GM12878 (cell line): ENCODE results near the gene CREB3L4. TPM values are rescaled to one million over a fixed set of nuclear protein-coding genes. Genes with fewer than 3 reads are reported as not detected.

Source experiments
- EGR1 ChIP-seq, 2 experiments: IDR thresholded peaks; 1 replicate in 1 of 2; 2 replicates in 1 of 2; pipeline ENCODE4 v1.6.1; 2011 to 2012; ENCODE audit warnings: low read depth in 2 of 2, low read length in 2 of 2, borderline replicate concordance in 1 of 2, mild to moderate bottlenecking in 1 of 2, moderate library complexity in 1 of 2
- EP300 ChIP-seq, 2 experiments: fragments of 150-350 bp in 1 of 2; IDR thresholded peaks; 2 replicates each; pipeline ENCODE4 v1.6.1; 2011 to 2012; ENCODE audit warnings: low read depth in 2 of 2, low read length in 2 of 2, borderline replicate concordance in 1 of 2, improper control_type of control experiment in 1 of 2, inconsistent platforms in 1 of 2; ENCODE audit not compliant: control insufficient read depth in 1 of 2
- MTA3 ChIP-seq: IDR thresholded peaks from 2 replicates; pipeline ENCODE4 v1.6.1; 2012; ENCODE audit warnings: low read length, inconsistent platforms, borderline replicate concordance
- POLR2AphosphoS2 ChIP-seq: IDR thresholded peaks from 2 replicates; pipeline ENCODE4 v1.6.1; 2011; ENCODE audit warnings: low read depth, mild to moderate bottlenecking, low read length, improper control_type of control experiment, moderate library complexity
- SMARCA5 ChIP-seq: fragments of 450-650 bp; IDR thresholded peaks from 2 replicates; pipeline ENCODE4 v1.6.1; 2017; ENCODE audit warnings: mild to moderate bottlenecking
- SRF ChIP-seq, 2 experiments: IDR thresholded peaks; 2 replicates each; pipeline ENCODE4 v1.6.1; 2011; ENCODE audit warnings: low read depth in 2 of 2, low read length in 2 of 2, mild to moderate bottlenecking in 1 of 2, moderate library complexity in 1 of 2
- TCF3 ChIP-seq: IDR thresholded peaks from 2 replicates; pipeline ENCODE4 v1.6.1; 2012; ENCODE audit warnings: low read depth, mild to moderate bottlenecking, low read length, borderline replicate concordance; ENCODE audit not compliant: insufficient read depth
- WRNIP1 ChIP-seq: IDR thresholded peaks from 2 replicates; pipeline ENCODE4 v1.6.1; 2011; ENCODE audit warnings: low read depth, low read length, improper control_type of control experiment, borderline replicate concordance
- YBX1 ChIP-seq: fragments of 450-650 bp; IDR thresholded peaks from 2 replicates; pipeline ENCODE4 v1.6.1; 2016; ENCODE audit warnings: antibody characterized with exemption
- ZNF207 ChIP-seq: fragments of 450-650 bp; IDR thresholded peaks from 2 replicates; pipeline ENCODE4 v1.6.1; 2014; ENCODE audit warnings: antibody characterized with exemption, mild to moderate bottlenecking, borderline replicate concordance
- polyA plus RNA-seq, 11 experiments: library from polyadenylated mRNA; depleted of rRNA in 4 of 11; unstranded in 6 of 11; stranded (reverse) in 5 of 11; fragments of >200 nt; fragmentation: Nextera tagmentation in 4 of 11; fragmentation: Illumina TruSeq in 1 of 11; extraction: Ambion mirVana in 4 of 11; extraction: Trizol in 1 of 11; gene quantifications; 1 replicate in 1 of 11; 2 replicates in 10 of 11; pipeline versions ENCODE4 v1.2.1 to v1.2.3, GENCODE V29; 2011 to 2016; ENCODE audit warnings: inconsistent platforms in 2 of 11, missing spikeins in 2 of 11, low read depth in 1 of 11
- total RNA-seq, 4 experiments: library from RNA; depleted of rRNA in 3 of 4; stranded (reverse); fragments of >200 nt in 3 of 4; fragmentation: Illumina TruSeq in 1 of 4; extraction: Trizol in 1 of 4; gene quantifications; 2 replicates each; pipeline versions ENCODE4 v1.2.1 to v1.2.3, GENCODE V29; 2013 to 2021
- TF ChIP-seq, protein P1 (sequence below): fragments of 450-650 bp; formaldehyde crosslinking; IDR thresholded peaks from 2 replicates; pipeline ENCODE4 v1.4.0; 2020; ENCODE audit warnings: mild to moderate bottlenecking, moderate library complexity
- TF ChIP-seq, protein P2 (sequence below): IDR thresholded peaks from 2 replicates; pipeline ENCODE4 v1.6.1; 2011; ENCODE audit warnings: borderline replicate concordance, low read depth, mild to moderate bottlenecking, moderate library complexity, mixed read lengths, low read length; ENCODE audit not compliant: insufficient read depth; ENCODE audit errors: extremely low read length
- TF ChIP-seq, protein P3 (sequence below), 3 experiments: IDR thresholded peaks in 2 of 3; conservative IDR thresholded peaks in 1 of 3; 2 replicates each; pipeline ENCODE4 v1.5.1; 2011; ENCODE audit warnings: low read depth in 3 of 3, low read length in 3 of 3, mild to moderate bottlenecking in 3 of 3, control low read depth in 2 of 3, moderate library complexity in 2 of 3, inconsistent platforms in 1 of 3, mixed read lengths in 1 of 3; ENCODE audit not compliant: control insufficient read depth in 2 of 3, insufficient read depth in 1 of 3; ENCODE audit errors: extremely low read depth in 1 of 3
- TF ChIP-seq, protein P4 (sequence below): fragments of 450-650 bp; IDR thresholded peaks from 2 replicates; pipeline ENCODE4 v1.6.1; 2017; ENCODE audit warnings: mild to moderate bottlenecking, moderate library complexity
- TF ChIP-seq, protein P5 (sequence below): IDR thresholded peaks from 2 replicates; pipeline ENCODE4 v1.6.1; 2011; ENCODE audit warnings: low read depth, low read length, improper control_type of control experiment, borderline replicate concordance

Gene CREB3L4
- total and polyA plus RNA-seq, 10 of the 15 experiments (the other 5 are each of a cell fraction or from before 2014, with no cell fraction given): 9.7 to 14.0 (median 12.1) TPM

DNA sequence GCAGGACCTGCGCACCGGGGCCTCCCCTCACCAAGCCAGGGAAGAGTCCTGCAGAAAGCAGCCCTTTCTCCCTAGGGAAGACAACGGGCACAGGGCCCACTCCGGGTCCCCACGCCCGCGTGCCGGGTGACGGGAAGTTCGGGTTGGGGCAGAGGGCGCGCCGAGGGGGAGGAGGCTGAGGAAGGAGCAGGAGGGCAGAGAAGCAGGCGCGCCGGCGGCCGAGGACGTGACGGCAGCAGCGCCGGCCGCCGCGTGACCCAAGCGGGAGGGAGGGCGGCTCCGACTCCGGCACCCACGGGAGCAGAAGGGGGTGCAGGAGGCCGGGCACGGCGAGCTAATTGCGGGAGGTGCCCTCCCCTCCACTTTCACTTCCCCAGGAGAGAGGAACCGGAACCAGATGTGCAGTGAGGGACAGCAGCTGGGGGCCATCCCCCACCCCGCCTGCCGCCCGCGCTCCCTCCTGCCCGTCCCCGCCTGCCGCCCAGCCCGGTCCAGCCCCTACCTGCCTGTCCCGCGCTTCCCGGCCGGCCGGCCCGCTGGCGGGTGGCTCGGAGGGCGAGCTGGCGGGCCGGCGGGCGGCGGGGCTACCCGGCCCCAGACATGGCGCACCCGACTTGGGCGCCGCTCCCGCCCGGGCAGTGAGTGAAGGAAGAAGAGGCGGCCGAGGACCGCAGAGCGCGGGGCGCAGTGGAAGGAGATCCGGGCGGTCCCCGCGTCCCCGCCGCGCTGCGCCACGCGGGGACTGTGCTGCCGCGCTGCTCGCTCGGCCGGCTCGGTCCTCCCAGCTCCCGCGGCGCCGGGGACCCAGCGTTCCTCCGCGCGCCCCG lies 21.7 kb upstream of the CREB3L4 start (continued):
- TF ChIP-seq, protein P1, sequence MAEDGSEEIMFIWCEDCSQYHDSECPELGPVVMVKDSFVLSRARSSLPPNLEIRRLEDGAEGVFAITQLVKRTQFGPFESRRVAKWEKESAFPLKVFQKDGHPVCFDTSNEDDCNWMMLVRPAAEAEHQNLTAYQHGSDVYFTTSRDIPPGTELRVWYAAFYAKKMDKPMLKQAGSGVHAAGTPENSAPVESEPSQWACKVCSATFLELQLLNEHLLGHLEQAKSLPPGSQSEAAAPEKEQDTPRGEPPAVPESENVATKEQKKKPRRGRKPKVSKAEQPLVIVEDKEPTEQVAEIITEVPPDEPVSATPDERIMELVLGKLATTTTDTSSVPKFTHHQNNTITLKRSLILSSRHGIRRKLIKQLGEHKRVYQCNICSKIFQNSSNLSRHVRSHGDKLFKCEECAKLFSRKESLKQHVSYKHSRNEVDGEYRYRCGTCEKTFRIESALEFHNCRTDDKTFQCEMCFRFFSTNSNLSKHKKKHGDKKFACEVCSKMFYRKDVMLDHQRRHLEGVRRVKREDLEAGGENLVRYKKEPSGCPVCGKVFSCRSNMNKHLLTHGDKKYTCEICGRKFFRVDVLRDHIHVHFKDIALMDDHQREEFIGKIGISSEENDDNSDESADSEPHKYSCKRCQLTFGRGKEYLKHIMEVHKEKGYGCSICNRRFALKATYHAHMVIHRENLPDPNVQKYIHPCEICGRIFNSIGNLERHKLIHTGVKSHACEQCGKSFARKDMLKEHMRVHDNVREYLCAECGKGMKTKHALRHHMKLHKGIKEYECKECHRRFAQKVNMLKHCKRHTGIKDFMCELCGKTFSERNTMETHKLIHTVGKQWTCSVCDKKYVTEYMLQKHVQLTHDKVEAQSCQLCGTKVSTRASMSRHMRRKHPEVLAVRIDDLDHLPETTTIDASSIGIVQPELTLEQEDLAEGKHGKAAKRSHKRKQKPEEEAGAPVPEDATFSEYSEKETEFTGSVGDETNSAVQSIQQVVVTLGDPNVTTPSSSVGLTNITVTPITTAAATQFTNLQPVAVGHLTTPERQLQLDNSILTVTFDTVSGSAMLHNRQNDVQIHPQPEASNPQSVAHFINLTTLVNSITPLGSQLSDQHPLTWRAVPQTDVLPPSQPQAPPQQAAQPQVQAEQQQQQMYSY (CRISPR knock-in tag): no peak
- TF ChIP-seq EP300 (IDR thresholded peaks at IDR 0.05; ENCODE audit: borderline replicate concordance in 1 of 2, control insufficient read depth in 1 of 2, low read depth in 2 of 2, low read length in 2 of 2): peak; percentile 82 to 87
- TF ChIP-seq, protein P2, sequence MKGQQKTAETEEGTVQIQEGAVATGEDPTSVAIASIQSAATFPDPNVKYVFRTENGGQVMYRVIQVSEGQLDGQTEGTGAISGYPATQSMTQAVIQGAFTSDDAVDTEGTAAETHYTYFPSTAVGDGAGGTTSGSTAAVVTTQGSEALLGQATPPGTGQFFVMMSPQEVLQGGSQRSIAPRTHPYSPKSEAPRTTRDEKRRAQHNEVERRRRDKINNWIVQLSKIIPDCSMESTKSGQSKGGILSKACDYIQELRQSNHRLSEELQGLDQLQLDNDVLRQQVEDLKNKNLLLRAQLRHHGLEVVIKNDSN: peak; percentile 83
- TF ChIP-seq MTA3: peak; percentile 75; the same call in 1 of the 2 replicates
- TF ChIP-seq TCF3: peak; percentile 98
- peak; percentile 30; the same call in 1 of the 2 replicates for TF ChIP-seq POLR2AphosphoS2
- no peak for TF ChIP-seq WRNIP1
- peak; percentile 88 for TF ChIP-seq SMARCA5
- TF ChIP-seq, protein P3, sequence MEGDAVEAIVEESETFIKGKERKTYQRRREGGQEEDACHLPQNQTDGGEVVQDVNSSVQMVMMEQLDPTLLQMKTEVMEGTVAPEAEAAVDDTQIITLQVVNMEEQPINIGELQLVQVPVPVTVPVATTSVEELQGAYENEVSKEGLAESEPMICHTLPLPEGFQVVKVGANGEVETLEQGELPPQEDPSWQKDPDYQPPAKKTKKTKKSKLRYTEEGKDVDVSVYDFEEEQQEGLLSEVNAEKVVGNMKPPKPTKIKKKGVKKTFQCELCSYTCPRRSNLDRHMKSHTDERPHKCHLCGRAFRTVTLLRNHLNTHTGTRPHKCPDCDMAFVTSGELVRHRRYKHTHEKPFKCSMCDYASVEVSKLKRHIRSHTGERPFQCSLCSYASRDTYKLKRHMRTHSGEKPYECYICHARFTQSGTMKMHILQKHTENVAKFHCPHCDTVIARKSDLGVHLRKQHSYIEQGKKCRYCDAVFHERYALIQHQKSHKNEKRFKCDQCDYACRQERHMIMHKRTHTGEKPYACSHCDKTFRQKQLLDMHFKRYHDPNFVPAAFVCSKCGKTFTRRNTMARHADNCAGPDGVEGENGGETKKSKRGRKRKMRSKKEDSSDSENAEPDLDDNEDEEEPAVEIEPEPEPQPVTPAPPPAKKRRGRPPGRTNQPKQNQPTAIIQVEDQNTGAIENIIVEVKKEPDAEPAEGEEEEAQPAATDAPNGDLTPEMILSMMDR (IDR thresholded peaks at IDR 0.05 in 2 of 3, conservative IDR thresholded peaks at IDR 0.05 in 1 of 3; ENCODE audit: control insufficient read depth in 2 of 3, extremely low read depth in 1 of 3, insufficient read depth in 1 of 3, low read depth in 3 of 3, low read length in 3 of 3): no peak
- no peak for TF ChIP-seq YBX1
- peak in 1 of 2 experiments; percentile 85; a peak in 2 of 3 replicates for TF ChIP-seq EGR1 (IDR thresholded peaks at IDR 0.05; ENCODE audit: borderline replicate concordance in 1 of 2, low read depth in 2 of 2, low read length in 2 of 2)
- no peak for TF ChIP-seq ZNF207
- TF ChIP-seq, protein P4, sequence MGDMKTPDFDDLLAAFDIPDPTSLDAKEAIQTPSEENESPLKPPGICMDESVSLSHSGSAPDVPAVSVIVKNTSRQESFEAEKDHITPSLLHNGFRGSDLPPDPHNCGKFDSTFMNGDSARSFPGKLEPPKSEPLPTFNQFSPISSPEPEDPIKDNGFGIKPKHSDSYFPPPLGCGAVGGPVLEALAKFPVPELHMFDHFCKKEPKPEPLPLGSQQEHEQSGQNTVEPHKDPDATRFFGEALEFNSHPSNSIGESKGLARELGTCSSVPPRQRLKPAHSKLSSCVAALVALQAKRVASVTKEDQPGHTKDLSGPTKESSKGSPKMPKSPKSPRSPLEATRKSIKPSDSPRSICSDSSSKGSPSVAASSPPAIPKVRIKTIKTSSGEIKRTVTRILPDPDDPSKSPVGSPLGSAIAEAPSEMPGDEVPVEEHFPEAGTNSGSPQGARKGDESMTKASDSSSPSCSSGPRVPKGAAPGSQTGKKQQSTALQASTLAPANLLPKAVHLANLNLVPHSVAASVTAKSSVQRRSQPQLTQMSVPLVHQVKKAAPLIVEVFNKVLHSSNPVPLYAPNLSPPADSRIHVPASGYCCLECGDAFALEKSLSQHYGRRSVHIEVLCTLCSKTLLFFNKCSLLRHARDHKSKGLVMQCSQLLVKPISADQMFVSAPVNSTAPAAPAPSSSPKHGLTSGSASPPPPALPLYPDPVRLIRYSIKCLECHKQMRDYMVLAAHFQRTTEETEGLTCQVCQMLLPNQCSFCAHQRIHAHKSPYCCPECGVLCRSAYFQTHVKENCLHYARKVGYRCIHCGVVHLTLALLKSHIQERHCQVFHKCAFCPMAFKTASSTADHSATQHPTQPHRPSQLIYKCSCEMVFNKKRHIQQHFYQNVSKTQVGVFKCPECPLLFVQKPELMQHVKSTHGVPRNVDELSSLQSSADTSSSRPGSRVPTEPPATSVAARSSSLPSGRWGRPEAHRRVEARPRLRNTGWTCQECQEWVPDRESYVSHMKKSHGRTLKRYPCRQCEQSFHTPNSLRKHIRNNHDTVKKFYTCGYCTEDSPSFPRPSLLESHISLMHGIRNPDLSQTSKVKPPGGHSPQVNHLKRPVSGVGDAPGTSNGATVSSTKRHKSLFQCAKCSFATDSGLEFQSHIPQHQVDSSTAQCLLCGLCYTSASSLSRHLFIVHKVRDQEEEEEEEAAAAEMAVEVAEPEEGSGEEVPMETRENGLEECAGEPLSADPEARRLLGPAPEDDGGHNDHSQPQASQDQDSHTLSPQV: peak; percentile 59; the same call in 1 of the 2 replicates
- peak in 1 of 2 experiments; percentile 63; a peak in 1 of 4 replicates for TF ChIP-seq SRF (IDR thresholded peaks at IDR 0.05; ENCODE audit: low read depth in 2 of 2, low read length in 2 of 2)
- TF ChIP-seq, protein P5, sequence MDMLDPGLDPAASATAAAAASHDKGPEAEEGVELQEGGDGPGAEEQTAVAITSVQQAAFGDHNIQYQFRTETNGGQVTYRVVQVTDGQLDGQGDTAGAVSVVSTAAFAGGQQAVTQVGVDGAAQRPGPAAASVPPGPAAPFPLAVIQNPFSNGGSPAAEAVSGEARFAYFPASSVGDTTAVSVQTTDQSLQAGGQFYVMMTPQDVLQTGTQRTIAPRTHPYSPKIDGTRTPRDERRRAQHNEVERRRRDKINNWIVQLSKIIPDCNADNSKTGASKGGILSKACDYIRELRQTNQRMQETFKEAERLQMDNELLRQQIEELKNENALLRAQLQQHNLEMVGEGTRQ: peak; percentile 67
